ENCODE data around the gene HELZ.

DNA sequence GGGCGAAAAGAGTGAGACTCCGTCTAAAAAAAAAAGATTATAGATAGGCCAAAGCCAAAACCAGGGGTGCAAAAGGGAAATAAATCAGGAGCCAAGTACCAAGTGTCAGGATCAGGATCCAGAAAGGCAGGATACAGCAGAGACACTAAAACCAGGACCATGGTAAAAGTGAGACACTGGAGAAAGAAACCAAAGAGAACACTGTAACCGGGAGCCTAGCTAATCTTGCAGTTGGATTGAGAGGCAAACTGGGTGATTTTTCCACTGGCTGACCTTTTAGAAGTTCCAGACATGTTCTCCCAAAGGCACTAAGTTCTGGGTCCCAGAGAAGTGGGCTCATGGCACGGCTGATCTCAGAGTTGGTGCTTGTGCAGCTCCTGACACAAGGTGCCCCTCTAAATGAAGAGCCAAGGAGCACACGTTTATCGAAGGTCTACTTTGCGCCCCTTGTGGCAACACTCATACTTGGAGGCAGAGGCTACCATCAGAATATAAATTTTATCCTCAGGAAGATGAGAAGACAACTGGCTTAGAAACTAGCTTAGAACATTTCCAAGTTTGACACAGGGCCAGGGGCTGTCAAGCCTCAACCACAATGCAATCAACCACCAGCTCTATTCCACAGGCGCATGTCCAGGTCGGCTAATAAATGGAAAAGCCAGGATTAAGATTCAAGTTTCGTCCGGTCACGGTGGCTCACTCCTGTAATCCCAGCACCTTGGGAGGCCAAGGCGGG, 27.5 kb upstream of the HELZ start:
- TF ChIP-seq, protein P1, sequence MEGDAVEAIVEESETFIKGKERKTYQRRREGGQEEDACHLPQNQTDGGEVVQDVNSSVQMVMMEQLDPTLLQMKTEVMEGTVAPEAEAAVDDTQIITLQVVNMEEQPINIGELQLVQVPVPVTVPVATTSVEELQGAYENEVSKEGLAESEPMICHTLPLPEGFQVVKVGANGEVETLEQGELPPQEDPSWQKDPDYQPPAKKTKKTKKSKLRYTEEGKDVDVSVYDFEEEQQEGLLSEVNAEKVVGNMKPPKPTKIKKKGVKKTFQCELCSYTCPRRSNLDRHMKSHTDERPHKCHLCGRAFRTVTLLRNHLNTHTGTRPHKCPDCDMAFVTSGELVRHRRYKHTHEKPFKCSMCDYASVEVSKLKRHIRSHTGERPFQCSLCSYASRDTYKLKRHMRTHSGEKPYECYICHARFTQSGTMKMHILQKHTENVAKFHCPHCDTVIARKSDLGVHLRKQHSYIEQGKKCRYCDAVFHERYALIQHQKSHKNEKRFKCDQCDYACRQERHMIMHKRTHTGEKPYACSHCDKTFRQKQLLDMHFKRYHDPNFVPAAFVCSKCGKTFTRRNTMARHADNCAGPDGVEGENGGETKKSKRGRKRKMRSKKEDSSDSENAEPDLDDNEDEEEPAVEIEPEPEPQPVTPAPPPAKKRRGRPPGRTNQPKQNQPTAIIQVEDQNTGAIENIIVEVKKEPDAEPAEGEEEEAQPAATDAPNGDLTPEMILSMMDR (IDR thresholded peaks at IDR 0.05; ENCODE audit: poor library complexity): peak; percentile 13
- no peak for TF ChIP-seq EZH2 (IDR thresholded peaks at IDR 0.05; ENCODE audit: borderline replicate concordance)
- TF ChIP-seq EZH2phosphoT487 (IDR thresholded peaks at IDR 0.05; ENCODE audit: low read depth, severe bottlenecking, unreplicated experiment): no peak
